Osteocyte (in vitro differentiated cells): Measurements from ENCODE around the gene ZNF415. TPM values are rescaled to one million over a fixed set of nuclear protein-coding genes. Genes with fewer than 3 reads are reported as not detected.
A peak's percentile ranks its signal among the peaks of the same experiment; 100 is the strongest.
"Not testable (repeated sequence)": the region's sequence is repeated elsewhere in the genome, so short reads cannot be mapped to it uniquely, and the experiment has no call there.

Experiments
- DNase-seq: peaks from one replicate; pipeline ENCODE4 v3.0.0; 2021; ENCODE audit warnings: mixed read lengths; ENCODE audit not compliant: unreplicated experiment; ENCODE audit errors: extremely low spot score
- H3K27ac Mint-ChIP-seq: one replicate; pipeline ENCODE4 v1.8.0; 2021; ENCODE audit warnings: mild to moderate bottlenecking, mixed read lengths; ENCODE audit not compliant: unreplicated experiment
- H3K27me3 Mint-ChIP-seq: one replicate; pipeline ENCODE4 v1.8.0; 2021; ENCODE audit warnings: mixed read lengths; ENCODE audit not compliant: unreplicated experiment
- H3K36me3 Mint-ChIP-seq: one replicate; pipeline ENCODE4 v1.8.0; 2021; ENCODE audit warnings: mixed read lengths; ENCODE audit not compliant: unreplicated experiment
- H3K4me1 Mint-ChIP-seq: one replicate; pipeline ENCODE4 v1.8.0; 2021; ENCODE audit warnings: mixed read lengths; ENCODE audit not compliant: unreplicated experiment
- H3K4me3 Mint-ChIP-seq: one replicate; pipeline ENCODE4 v1.8.0; 2021; ENCODE audit warnings: mild to moderate bottlenecking, moderate library complexity, mixed read lengths; ENCODE audit not compliant: unreplicated experiment
- H3K9me3 Mint-ChIP-seq: one replicate; pipeline ENCODE4 v1.8.0; 2021; ENCODE audit warnings: mixed read lengths; ENCODE audit not compliant: unreplicated experiment
- CTCF ChIP-seq: fragments of 200-600 bp; sonication (generic); IDR thresholded peaks from 2 replicates; pipeline ENCODE4 v1.5.0; 2021; ENCODE audit warnings: antibody characterized with exemption, mild to moderate bottlenecking, moderate library complexity
- total RNA-seq: library from RNA; stranded (reverse); gene quantifications from 2 replicates; pipeline ENCODE4 v1.2.1, GENCODE V29; 2021

ZNF415 gene
- total RNA-seq, 1 donor from 2014 or later: 10.6 TPM

- Mint-ChIP-seq H3K27ac (peak within 1 kb of the TSS; percentile 95), H3K9me3 (peaks cover 5% of the 10 kb centered on the region), H3K36me3 (peaks cover 20% of the 10 kb centered on the region), H3K4me1 (peaks cover 23% of the 10 kb centered on the region), H3K4me3 (peak within 1 kb of the TSS; percentile 96), H3K27me3 (no peaks in the 10 kb centered on the region)
- TF ChIP-seq CTCF: no peak
- peak; percentile 99 for DNase-seq
Observed at GRCh38 chr19:53103234-53104203, 29.2 kb downstream of the ZNF415 start, which contains the start of gene ZNF160. Gene ZNF160, minus strand, starts transcription at chr19:53103422. Its CDS starts 17,146 bp downstream, at chr19:53086276.

- H3K36me3 Mint-ChIP-seq: peaks cover 21% of the 10 kb centered on the region
Observed at GRCh38 chr19:53102756-53103233, 29.9 kb downstream of the ZNF415 start.

GRCh38 chr19:53102206-53102755 lies 30.4 kb downstream of the ZNF415 start:
- Mint-ChIP-seq H3K27ac (peak overlapping the region; percentile 95), H3K36me3 (peaks cover 26% of the 10 kb centered on the region), H3K4me1 (peaks cover 24% of the 10 kb centered on the region), H3K4me3 (peak overlapping the region; percentile 96), H3K9me3 (no peaks in the 10 kb centered on the region), H3K27me3 (no peaks in the 10 kb centered on the region)
- no peak for TF ChIP-seq CTCF
- DNase-seq: no peak

More at GRCh38 chr19:53102756-53103233, 29.9 kb downstream of the ZNF415 start:
- peak; percentile 84 for DNase-seq
- Mint-ChIP-seq H3K4me1 (peaks cover 23% of the 10 kb centered on the region), H3K27me3 (no peaks in the 10 kb centered on the region), H3K9me3 (no peaks in the 10 kb centered on the region), H3K27ac (peak overlapping the region; percentile 95), H3K4me3 (peak overlapping the region; percentile 96)
- no peak for TF ChIP-seq CTCF

- Mint-ChIP-seq H3K27me3 (no peaks in the 10 kb centered on the region), H3K27ac (no peak overlapping the region), H3K36me3 (peaks cover 28% of the 10 kb centered on the region), H3K9me3 (no peaks in the 10 kb centered on the region), H3K4me1 (peaks cover 25% of the 10 kb centered on the region), H3K4me3 (peak overlapping the region; percentile 96)
- DNase-seq: peak; percentile 30
- no peak for TF ChIP-seq CTCF
Observed at GRCh38 chr19:53101518-53101917, 31.2 kb downstream of the ZNF415 start.

GRCh38 chr19:53098570-53098969 lies 34.1 kb downstream of the ZNF415 start:
- H3K27ac Mint-ChIP-seq, DNase-seq, H3K4me3 Mint-ChIP-seq, H3K9me3 Mint-ChIP-seq, H3K27me3 Mint-ChIP-seq: not testable (repeated sequence)
- Mint-ChIP-seq H3K36me3 (peaks cover 40% of the 10 kb centered on the region), H3K4me1 (peaks cover 19% of the 10 kb centered on the region)

- peaks cover 12% of the 10 kb centered on the region for H3K4me1 Mint-ChIP-seq
- not testable (repeated sequence) for H3K4me3 Mint-ChIP-seq
Observed at GRCh38 chr19:53096982-53097690, 35.6 kb downstream of the ZNF415 start.

GRCh38 chr19:53096579-53096978 lies 36.1 kb downstream of the ZNF415 start:
- not testable (repeated sequence) for H3K4me1 Mint-ChIP-seq, H3K27me3 Mint-ChIP-seq, H3K27ac Mint-ChIP-seq, H3K4me3 Mint-ChIP-seq, DNase-seq, H3K9me3 Mint-ChIP-seq
- peaks cover 50% of the 10 kb centered on the region for H3K36me3 Mint-ChIP-seq

More at GRCh38 chr19:53096982-53097690, 35.6 kb downstream of the ZNF415 start:
- H3K27ac Mint-ChIP-seq, H3K9me3 Mint-ChIP-seq, H3K27me3 Mint-ChIP-seq, DNase-seq: not testable (repeated sequence)
- H3K36me3 Mint-ChIP-seq: peaks cover 47% of the 10 kb centered on the region
